Fibroblast of villous mesenchyme (primary cell): ENCODE measurements around the gene FGF12. TPM values are rescaled to one million over a fixed set of nuclear protein-coding genes. Genes with fewer than 3 reads are reported as not detected.

Experiments
- DNase-seq: peaks from one replicate; pipeline ENCODE4 v3.0.0-alpha.2; 2010; ENCODE audit warnings: low read depth
- H3K4me3 ChIP-seq: 2 replicates; pipeline ENCODE4 v1.5.1; 2011; ENCODE audit warnings: low read depth, mild to moderate bottlenecking, low read length
- total RNA-seq: library from RNA; depleted of rRNA; stranded (reverse); fragments of >200 nt; gene quantifications from 2 replicates; pipeline ENCODE4 v1.2.3, GENCODE V29; 2012
- TF ChIP-seq, protein P1 (sequence below): IDR thresholded peaks from 2 replicates; pipeline ENCODE4 v1.5.1; 2012; ENCODE audit warnings: low read depth, mild to moderate bottlenecking, low read length; ENCODE audit not compliant: insufficient read depth

FGF12 gene
- total RNA-seq, 1 donor, result under 0.01 TPM

- TF ChIP-seq, protein P1, sequence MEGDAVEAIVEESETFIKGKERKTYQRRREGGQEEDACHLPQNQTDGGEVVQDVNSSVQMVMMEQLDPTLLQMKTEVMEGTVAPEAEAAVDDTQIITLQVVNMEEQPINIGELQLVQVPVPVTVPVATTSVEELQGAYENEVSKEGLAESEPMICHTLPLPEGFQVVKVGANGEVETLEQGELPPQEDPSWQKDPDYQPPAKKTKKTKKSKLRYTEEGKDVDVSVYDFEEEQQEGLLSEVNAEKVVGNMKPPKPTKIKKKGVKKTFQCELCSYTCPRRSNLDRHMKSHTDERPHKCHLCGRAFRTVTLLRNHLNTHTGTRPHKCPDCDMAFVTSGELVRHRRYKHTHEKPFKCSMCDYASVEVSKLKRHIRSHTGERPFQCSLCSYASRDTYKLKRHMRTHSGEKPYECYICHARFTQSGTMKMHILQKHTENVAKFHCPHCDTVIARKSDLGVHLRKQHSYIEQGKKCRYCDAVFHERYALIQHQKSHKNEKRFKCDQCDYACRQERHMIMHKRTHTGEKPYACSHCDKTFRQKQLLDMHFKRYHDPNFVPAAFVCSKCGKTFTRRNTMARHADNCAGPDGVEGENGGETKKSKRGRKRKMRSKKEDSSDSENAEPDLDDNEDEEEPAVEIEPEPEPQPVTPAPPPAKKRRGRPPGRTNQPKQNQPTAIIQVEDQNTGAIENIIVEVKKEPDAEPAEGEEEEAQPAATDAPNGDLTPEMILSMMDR, result no peak
- no peak overlapping the region for H3K4me3 ChIP-seq
- DNase-seq, result no peak
Measured at GRCh38 chr3:192514754-192515663, 212.3 kb downstream of the FGF12 start.

DNA sequence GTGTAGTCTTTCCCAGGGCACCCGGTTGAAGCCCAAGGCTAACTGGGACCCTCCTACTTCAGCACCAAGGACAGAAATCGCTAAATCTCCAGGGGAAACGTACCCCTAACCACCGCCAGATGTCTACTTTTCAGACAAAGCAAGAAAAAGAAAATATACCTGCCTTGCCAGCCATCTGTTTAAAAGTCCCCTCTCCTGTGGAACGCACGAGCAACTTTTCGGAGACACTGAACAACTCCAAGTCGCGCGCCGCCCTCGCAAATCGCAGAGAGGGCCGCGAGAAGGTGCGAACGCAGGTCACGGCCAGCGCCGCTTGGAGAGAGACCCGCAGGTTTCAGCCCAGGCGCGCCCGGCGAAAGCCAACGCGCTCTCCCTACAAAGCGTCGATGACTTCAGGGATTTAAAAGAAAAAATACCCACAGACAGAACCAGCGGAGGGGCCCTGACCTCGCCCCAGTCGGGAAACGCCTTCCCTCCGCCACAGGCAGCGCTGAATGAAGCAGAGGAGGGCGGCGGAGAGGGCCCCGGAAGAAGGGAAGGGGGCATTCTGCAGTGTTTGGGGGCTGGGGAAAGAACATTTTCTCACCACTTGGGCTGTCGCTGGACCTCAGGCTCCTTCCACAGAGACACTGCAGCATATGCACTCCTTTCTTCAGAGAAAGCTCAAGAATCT, 213.1 kb downstream of the FGF12 start:
- H3K4me3 ChIP-seq, result no peak overlapping the region
- TF ChIP-seq, protein P1, result no peak
- DNase-seq, result no peak

DNA sequence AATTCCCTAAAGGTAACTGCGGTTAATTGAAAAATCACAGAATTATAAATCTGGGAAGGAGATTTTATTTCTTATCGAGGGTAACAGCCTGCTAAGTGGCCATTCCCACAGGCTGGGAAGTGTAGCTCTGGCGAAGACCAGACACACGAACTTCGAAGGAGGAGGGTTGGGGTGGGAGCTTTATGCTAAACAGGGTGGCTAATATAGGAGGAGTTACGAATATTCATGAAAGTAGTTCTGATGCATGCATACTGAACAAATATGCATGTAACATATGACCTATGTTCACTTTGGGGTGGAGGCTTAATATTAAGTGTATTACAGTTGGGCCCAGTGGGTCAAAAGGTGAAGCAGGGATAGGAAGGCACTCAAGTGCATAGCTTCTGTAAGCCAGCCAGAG, 221.6 kb downstream of the FGF12 start:
- no peak overlapping the region for H3K4me3 ChIP-seq
- TF ChIP-seq, protein P1, result no peak
- DNase-seq, result no peak

DNA sequence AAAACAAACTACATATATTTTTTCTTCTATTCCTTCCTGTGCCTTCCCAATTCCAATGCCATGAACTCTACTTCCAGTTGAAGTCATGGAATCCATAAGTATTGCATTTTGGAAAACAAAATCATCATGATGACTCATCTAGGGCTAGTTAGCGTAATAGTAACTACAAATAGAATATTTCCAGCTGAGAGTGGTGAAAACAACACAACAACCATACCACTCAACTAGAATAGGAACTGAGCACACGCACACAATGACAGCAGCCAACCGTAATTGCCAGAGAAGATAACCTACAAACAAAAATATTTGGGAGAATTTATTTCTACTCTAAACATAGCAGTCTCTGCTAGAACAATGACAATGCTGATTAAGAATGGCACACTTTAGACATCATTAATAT, 225.9 kb downstream of the FGF12 start:
- no peak overlapping the region for H3K4me3 ChIP-seq
- no peak for DNase-seq
- TF ChIP-seq, protein P1, result no peak

GRCh38 chr3:192496905-192497587, 230.3 kb downstream of the FGF12 start:
- TF ChIP-seq, protein P1, result no peak
- no peak for DNase-seq
- H3K4me3 ChIP-seq, result no peak overlapping the region

GRCh38 chr3:192494174-192494573, 233.2 kb downstream of the FGF12 start:
- no peak for DNase-seq
- no peak overlapping the region for H3K4me3 ChIP-seq
- TF ChIP-seq, protein P1, result no peak
